ENCODE data around the gene TPO.

TPO gene

GRCh38 chr2:1448009-1448408 is 34.7 kb downstream of the TPO start:
- Histone ChIP-seq H4K8ac (ENCODE audit: low read depth, low read length) (no peak overlapping the region), H3K36me3 (ENCODE audit: control insufficient read depth in 1 of 2, insufficient read depth in 2 of 2, low read length in 2 of 2) (no peaks in the 10 kb centered on the region), H3K27ac (ENCODE audit: low read depth, low read length) (no peak overlapping the region), H4K12ac (ENCODE audit: low read depth, low read length) (no peak overlapping the region), H3K79me2 (ENCODE audit: control insufficient read depth, insufficient read depth, low read length, poor library complexity) (no peaks in the 10 kb centered on the region), H2BK120ac (ENCODE audit: insufficient read depth, low read length, poor library complexity) (no peak overlapping the region), H3K9me3 (ENCODE audit: insufficient read depth, low read depth, low read length) (peaks cover 3% of the 10 kb centered on the region), H3K79me1 (ENCODE audit: low read length) (no peaks in the 10 kb centered on the region), H4K91ac (ENCODE audit: low read depth, low read length) (no peak overlapping the region), H3K27me3 (ENCODE audit: insufficient read depth, low read length) (no peaks in the 10 kb centered on the region), H3K18ac (ENCODE audit: low read length) (no peak overlapping the region), H2AK5ac (ENCODE audit: low read length) (no peak overlapping the region), H3K23ac (ENCODE audit: low read length) (no peak overlapping the region), H3K9ac (ENCODE audit: low read length) (no peak overlapping the region), H3K4me2 (ENCODE audit: low read length) (no peak overlapping the region), H3K4me3 (ENCODE audit: low read depth, low read length) (no peak overlapping the region), H2BK12ac (ENCODE audit: low read length) (no peak overlapping the region), H2AFZ (ENCODE audit: insufficient read depth, low read length, poor library complexity) (no peak overlapping the region), H3K4me1 (ENCODE audit: control insufficient read depth in 1 of 2, insufficient read depth in 2 of 2, low read length in 2 of 2) (no peaks in the 10 kb centered on the region), H3K4ac (ENCODE audit: low read depth, low read length) (no peak overlapping the region), H3K14ac (ENCODE audit: low read length) (no peak overlapping the region), H2BK5ac (ENCODE audit: low read depth, low read length, poor library complexity) (no peak overlapping the region)
- WGBS (ENCODE audit: extremely low coverage, insufficient coverage, insufficient read length): no CpG with 5 or more reads among the region's 18 CpGs
- DNase-seq: no peak

- Histone ChIP-seq H3K36me3 (ENCODE audit: control insufficient read depth in 1 of 2, insufficient read depth in 2 of 2, low read length in 2 of 2) (no peaks in the 10 kb centered on the region), H3K4me3 (ENCODE audit: low read depth, low read length) (no peak overlapping the region)
- no CpG with 5 or more reads among the region's 4 CpGs for WGBS (ENCODE audit: extremely low coverage, insufficient coverage, insufficient read length)
These were observed 37.7 kb downstream of the TPO start for GRCh38 chr2:1450915-1451314.

GRCh38 chr2:1451422-1451821 is 38.2 kb downstream of the TPO start:
- Histone ChIP-seq H2AK5ac (ENCODE audit: low read length) (no peak overlapping the region), H3K23ac (ENCODE audit: low read length) (no peak overlapping the region), H3K27ac (ENCODE audit: low read depth, low read length) (no peak overlapping the region), H3K14ac (ENCODE audit: low read length) (no peak overlapping the region), H4K8ac (ENCODE audit: low read depth, low read length) (no peak overlapping the region), H2BK5ac (ENCODE audit: low read depth, low read length, poor library complexity) (no peak overlapping the region), H3K79me2 (ENCODE audit: control insufficient read depth, insufficient read depth, low read length, poor library complexity) (no peaks in the 10 kb centered on the region), H4K12ac (ENCODE audit: low read depth, low read length) (no peak overlapping the region), H3K4ac (ENCODE audit: low read depth, low read length) (no peak overlapping the region), H2BK120ac (ENCODE audit: insufficient read depth, low read length, poor library complexity) (no peak overlapping the region), H3K27me3 (ENCODE audit: insufficient read depth, low read length) (no peaks in the 10 kb centered on the region), H3K18ac (ENCODE audit: low read length) (no peak overlapping the region), H3K4me3 (ENCODE audit: low read depth, low read length) (no peak overlapping the region), H4K91ac (ENCODE audit: low read depth, low read length) (no peak overlapping the region), H3K4me2 (ENCODE audit: low read length) (no peak overlapping the region), H3K79me1 (ENCODE audit: low read length) (no peaks in the 10 kb centered on the region), H2BK12ac (ENCODE audit: low read length) (no peak overlapping the region), H3K9ac (ENCODE audit: low read length) (no peak overlapping the region), H3K4me1 (ENCODE audit: control insufficient read depth in 1 of 2, insufficient read depth in 2 of 2, low read length in 2 of 2) (no peaks in the 10 kb centered on the region), H2AFZ (ENCODE audit: insufficient read depth, low read length, poor library complexity) (no peak overlapping the region), H3K9me3 (ENCODE audit: insufficient read depth, low read depth, low read length) (peaks cover 7% of the 10 kb centered on the region), H3K36me3 (ENCODE audit: control insufficient read depth in 1 of 2, insufficient read depth in 2 of 2, low read length in 2 of 2) (no peaks in the 10 kb centered on the region)
- no peak for DNase-seq
- 88% methylated on average over 1 of the region's 5 CpGs for WGBS (ENCODE audit: extremely low coverage, insufficient coverage, insufficient read length)

More at GRCh38 chr2:1450915-1451314, 37.7 kb downstream of the TPO start:
- H4K91ac ChIP-seq (ENCODE audit: low read depth, low read length): no peak overlapping the region
- H2AK5ac ChIP-seq (ENCODE audit: low read length): no peak overlapping the region
- H2BK5ac ChIP-seq (ENCODE audit: low read depth, low read length, poor library complexity): no peak overlapping the region
- no peak overlapping the region for H3K4me2 ChIP-seq (ENCODE audit: low read length)
- no peak overlapping the region for H2AFZ ChIP-seq (ENCODE audit: insufficient read depth, low read length, poor library complexity)
- H2BK12ac ChIP-seq (ENCODE audit: low read length): no peak overlapping the region
- H3K4me1 ChIP-seq (ENCODE audit: control insufficient read depth in 1 of 2, insufficient read depth in 2 of 2, low read length in 2 of 2): no peaks in the 10 kb centered on the region
- no peak overlapping the region for H3K4ac ChIP-seq (ENCODE audit: low read depth, low read length)
- H3K14ac ChIP-seq (ENCODE audit: low read length): no peak overlapping the region
- H3K9me3 ChIP-seq (ENCODE audit: insufficient read depth, low read depth, low read length): peaks cover 7% of the 10 kb centered on the region
- H3K79me1 ChIP-seq (ENCODE audit: low read length): no peaks in the 10 kb centered on the region
- no peak overlapping the region for H3K9ac ChIP-seq (ENCODE audit: low read length)
- H4K12ac ChIP-seq (ENCODE audit: low read depth, low read length): no peak overlapping the region
- H4K8ac ChIP-seq (ENCODE audit: low read depth, low read length): no peak overlapping the region
- no peaks in the 10 kb centered on the region for H3K79me2 ChIP-seq (ENCODE audit: control insufficient read depth, insufficient read depth, low read length, poor library complexity)
- H2BK120ac ChIP-seq (ENCODE audit: insufficient read depth, low read length, poor library complexity): no peak overlapping the region
- no peak overlapping the region for H3K23ac ChIP-seq (ENCODE audit: low read length)
- H3K27me3 ChIP-seq (ENCODE audit: insufficient read depth, low read length): no peaks in the 10 kb centered on the region
- H3K18ac ChIP-seq (ENCODE audit: low read length): no peak overlapping the region
- H3K27ac ChIP-seq (ENCODE audit: low read depth, low read length): no peak overlapping the region
- no peak for DNase-seq

GRCh38 chr2:1453561-1453960 is 40.3 kb downstream of the TPO start:
- no peak overlapping the region for H2BK5ac ChIP-seq (ENCODE audit: low read depth, low read length, poor library complexity)
- H3K14ac ChIP-seq (ENCODE audit: low read length): no peak overlapping the region
- H3K79me2 ChIP-seq (ENCODE audit: control insufficient read depth, insufficient read depth, low read length, poor library complexity): no peaks in the 10 kb centered on the region
- H3K9me3 ChIP-seq (ENCODE audit: insufficient read depth, low read depth, low read length): peaks cover 7% of the 10 kb centered on the region
- H3K9ac ChIP-seq (ENCODE audit: low read length): no peak overlapping the region
- no peak overlapping the region for H4K12ac ChIP-seq (ENCODE audit: low read depth, low read length)
- H3K27me3 ChIP-seq (ENCODE audit: insufficient read depth, low read length): no peaks in the 10 kb centered on the region
- WGBS (ENCODE audit: extremely low coverage, insufficient coverage, insufficient read length): no CpG with 5 or more reads among the region's 12 CpGs
- H3K18ac ChIP-seq (ENCODE audit: low read length): no peak overlapping the region
- H3K23ac ChIP-seq (ENCODE audit: low read length): no peak overlapping the region
- no peak overlapping the region for H4K91ac ChIP-seq (ENCODE audit: low read depth, low read length)
- H2BK120ac ChIP-seq (ENCODE audit: insufficient read depth, low read length, poor library complexity): no peak overlapping the region
- DNase-seq: no peak
- H3K4me1 ChIP-seq (ENCODE audit: control insufficient read depth in 1 of 2, insufficient read depth in 2 of 2, low read length in 2 of 2): no peaks in the 10 kb centered on the region
- no peaks in the 10 kb centered on the region for H3K36me3 ChIP-seq (ENCODE audit: control insufficient read depth in 1 of 2, insufficient read depth in 2 of 2, low read length in 2 of 2)
- H2AFZ ChIP-seq (ENCODE audit: insufficient read depth, low read length, poor library complexity): no peak overlapping the region
- no peak overlapping the region for H3K4me3 ChIP-seq (ENCODE audit: low read depth, low read length)
- no peak overlapping the region for H3K27ac ChIP-seq (ENCODE audit: low read depth, low read length)
- no peak overlapping the region for H4K8ac ChIP-seq (ENCODE audit: low read depth, low read length)
- H2AK5ac ChIP-seq (ENCODE audit: low read length): no peak overlapping the region
- no peak overlapping the region for H3K4ac ChIP-seq (ENCODE audit: low read depth, low read length)
- H2BK12ac ChIP-seq (ENCODE audit: low read length): no peak overlapping the region
- no peaks in the 10 kb centered on the region for H3K79me1 ChIP-seq (ENCODE audit: low read length)
- H3K4me2 ChIP-seq (ENCODE audit: low read length): no peak overlapping the region
